HG02943 (cell line): ENCODE results near the gene NDUFA11.
A peak's percentile ranks its signal among the peaks of the same experiment; 100 is the strongest.

ENCODE experiments used
- ATAC-seq: cut with Tn5 transposase; IDR thresholded peaks from one replicate; pipeline ENCODE4 v1.9.1; 2021; ENCODE audit warnings: mild to moderate bottlenecking, low read depth, moderate library complexity; ENCODE audit not compliant: unreplicated experiment

The NDUFA11 gene

DNA sequence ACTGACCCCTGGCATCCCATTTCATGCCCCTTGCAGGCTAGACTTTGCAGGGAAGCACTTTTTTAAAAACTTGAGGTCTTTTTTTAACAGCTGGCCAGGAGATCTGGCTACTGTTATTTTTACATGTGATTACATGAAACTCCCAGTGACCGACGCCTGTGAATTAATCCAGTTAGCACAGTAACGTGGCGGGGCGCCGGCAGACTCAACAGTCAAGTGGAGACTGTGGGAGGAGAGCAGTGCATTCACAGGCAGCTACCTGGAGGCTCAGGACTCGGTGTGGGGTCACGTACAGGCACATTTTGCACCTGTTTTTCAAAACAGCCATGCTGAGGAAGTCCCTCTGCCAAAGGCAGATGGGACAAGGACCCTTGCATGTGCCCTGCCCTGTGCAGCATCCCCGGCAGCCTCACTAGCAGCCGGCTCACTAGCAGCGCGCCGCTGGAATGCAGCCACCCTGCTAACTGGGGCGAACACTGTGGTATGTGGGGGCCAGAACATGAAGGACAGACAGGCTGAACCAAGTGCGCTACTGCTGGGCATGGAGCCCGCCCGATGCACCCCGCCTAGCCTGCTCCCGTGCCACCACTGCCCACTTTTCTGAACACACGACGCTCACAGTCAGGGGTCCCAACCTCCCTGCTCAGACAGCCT lies 29.1 kb upstream of the NDUFA11 start:
- ATAC-seq, result no peak

DNA sequence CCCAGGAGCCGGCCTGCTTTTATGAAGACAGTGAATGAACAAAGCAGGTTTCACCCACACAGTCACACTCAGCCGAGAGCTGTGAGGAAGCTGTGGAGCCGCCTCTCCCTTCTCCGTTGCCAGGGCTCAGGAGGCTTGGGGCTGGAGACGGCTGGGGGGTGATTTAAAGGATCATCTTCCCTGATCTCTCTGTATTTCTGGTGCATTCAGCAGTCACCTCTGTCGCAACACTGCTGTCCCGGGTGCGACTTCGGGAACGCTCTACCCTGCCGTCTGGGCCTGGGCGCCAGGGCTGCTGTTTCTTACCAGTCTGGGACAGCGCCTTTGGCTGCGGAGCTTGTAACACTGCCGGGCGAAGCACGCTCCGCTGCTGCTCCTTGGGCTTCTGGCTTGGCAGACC lies 28.6 kb upstream of the NDUFA11 start:
- ATAC-seq, result no peak

DNA sequence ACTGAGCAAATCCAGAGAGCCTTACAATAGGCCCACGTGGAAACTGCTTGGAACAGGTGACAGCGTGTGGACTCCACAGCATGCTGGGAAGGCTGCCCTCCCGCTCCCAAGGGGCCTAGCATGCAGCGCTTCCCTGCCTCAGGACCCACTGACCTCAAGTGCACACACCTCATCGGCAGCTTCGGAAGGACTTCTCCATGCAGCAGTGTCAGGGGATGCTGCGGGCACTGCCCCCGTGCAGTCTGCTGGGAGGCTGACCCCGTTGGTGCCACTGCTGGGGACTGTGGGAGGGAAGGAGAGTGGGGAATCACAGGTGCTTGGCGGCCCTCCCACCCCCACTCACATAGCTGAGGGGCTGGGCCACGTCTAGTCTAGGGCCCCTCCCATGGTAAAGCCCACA lies 27.7 kb upstream of the NDUFA11 start:
- ATAC-seq, result no peak

DNA sequence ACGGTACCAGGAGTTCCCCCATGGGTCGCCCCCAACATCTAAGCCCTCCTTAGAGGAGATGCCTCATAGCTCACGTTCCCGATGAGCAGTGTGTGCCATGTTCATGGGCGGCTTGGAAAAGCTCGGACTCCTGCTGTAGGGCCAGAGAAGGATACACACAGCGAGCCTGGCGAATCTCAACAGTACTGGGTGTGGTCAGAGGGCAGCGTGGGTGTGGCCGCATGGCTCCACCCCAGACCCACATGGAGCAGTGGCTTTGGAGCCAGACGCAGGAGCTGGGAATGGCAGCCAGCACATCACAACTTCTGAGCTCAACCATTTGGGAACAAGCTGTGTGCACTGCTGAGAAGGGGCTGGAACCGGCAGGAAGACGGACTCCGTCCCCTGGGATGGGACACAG lies 26.0 kb upstream of the NDUFA11 start:
- no peak for ATAC-seq

DNA sequence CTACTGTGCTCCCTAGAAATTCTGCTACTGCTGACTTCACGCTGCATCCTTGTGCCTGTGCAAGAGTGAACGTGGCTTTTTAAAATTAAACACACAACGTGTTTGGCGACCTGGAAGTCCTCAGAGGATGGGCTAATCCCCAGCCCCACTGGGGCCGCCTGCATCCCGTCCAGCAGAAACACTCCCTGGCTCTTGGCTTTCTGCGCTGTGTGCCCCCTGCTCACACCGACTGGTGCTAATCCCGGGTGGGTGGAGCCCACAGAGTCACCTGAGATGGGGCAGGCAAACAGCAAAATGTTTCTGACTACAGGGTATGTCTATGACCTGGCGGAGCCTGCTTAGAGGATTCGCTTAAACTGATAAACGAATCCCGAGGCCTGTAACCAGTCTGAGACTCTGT lies 25.6 kb upstream of the NDUFA11 start:
- no peak for ATAC-seq

DNA sequence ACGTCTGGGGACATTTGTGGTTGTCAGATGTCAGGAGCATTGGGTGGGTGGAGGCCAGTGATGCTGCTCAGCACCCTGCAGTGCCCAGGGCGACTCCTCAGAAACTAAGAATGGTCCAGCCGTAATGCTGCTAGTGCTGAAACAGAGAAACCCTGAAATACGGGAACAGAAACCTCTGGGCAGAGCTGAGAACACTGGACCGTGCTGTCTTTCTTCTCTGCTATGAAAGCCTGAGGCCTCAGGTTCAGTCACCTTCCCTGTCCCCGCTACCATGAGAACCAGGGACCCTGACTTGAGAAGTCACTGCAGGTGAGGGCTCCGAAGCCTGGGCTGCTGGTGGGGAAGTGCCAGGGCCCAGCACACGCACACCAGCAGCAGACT lies 23.8 kb upstream of the NDUFA11 start:
- peak; percentile 71 for ATAC-seq

DNA sequence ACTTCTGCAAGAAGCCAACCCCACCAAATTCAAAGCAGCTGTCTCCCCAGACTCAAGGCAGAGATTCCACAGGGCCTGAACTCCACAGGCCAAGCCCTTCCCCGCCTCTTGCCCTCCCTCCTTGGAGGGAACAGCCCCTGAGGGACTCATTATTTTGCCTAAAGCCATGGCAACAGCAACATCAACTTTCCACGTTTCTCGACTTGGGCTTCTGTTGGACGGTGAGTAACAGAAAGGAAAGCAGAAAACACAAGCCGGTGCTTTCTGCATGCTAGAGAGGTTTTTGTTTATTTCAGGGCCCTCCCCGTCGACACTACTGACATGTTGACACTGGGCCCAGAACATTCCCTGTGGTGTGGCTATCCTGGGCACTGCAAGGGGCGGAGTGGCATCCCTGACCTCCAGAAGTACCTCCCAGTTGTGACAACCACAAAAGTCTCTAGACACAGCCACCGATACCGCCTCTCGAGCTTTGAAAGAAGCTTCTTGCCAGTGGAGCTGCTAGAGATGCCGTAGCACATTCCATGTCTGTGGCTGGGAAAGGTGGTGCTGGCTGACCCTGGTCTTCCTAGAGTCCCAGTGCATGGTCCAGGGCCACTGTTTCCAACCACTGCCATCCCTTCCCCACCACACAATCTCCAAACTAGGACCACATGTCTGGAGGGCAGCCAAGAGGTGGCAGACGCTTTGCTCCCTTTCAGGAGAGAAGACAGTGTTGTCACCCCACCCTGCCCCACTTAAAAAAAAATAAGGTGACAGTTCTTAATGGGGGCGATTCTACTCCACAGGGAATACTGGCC lies 23.3 kb upstream of the NDUFA11 start:
- no peak for ATAC-seq

DNA sequence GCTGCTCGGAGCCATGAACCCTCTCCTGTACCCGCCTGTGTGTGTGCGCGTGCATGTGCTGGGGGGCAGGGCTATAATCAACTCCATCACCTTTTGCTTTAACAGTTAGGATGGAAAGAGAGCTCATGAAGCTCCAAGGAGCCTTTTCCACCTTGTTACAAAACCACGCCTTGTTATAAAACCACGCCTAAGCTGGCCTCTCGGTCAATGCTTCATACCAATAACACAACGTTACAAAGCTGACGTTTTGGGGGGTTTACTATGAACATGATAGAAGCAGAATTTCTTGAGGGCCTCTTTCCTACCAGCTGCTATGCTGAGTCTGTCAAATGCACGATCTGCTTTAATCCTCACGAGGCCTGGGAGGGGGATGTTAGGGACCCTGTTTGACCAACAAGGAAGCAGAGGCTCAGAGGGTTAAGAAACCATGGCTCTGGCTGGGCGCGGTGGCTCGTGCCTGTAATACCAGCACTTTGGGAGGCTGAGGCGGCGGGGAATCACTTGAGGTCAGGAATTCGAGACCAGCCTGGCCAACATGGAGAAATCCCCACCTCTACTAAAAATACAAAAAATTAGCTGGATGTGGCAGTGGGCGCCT lies 22.3 kb upstream of the NDUFA11 start:
- ATAC-seq, result no peak

DNA sequence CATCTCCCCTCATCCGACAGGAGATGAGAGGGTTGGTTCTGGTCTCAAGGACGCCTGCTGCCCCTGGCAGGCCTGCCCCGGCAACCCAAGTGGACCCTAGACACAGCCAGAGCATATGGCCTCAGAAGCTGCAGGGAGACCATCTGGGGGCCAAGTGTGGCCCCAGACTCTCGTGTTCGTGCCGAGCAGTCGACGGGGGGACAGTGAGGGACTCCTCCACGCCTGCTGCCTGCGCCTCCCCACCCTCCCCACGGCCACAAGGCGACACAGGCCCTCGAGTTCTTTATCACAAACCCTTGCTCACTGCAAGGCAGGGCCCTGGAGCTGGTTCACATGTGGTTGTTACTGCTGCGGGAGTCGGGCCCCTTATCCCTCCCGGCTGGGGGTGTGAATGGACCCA lies 19.8 kb upstream of the NDUFA11 start:
- ATAC-seq, result no peak

DNA sequence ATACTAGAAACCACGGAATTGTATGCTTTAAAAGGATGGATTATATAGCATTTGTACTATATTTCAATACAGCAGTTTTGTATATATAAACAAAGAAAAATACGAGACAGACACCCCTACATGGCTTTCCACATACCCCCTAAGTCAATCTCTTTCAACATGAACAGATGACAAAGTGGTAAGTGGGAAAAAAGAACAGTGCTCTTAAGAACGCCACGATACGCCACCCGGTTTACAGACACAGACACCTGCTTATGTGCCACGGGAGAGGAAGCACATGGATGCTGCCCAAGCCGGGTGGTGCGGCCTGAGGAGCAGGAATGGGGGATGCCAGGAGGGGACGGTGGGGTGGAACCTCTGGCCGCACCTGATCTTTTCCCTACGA lies 18.6 kb upstream of the NDUFA11 start:
- ATAC-seq, result no peak

DNA sequence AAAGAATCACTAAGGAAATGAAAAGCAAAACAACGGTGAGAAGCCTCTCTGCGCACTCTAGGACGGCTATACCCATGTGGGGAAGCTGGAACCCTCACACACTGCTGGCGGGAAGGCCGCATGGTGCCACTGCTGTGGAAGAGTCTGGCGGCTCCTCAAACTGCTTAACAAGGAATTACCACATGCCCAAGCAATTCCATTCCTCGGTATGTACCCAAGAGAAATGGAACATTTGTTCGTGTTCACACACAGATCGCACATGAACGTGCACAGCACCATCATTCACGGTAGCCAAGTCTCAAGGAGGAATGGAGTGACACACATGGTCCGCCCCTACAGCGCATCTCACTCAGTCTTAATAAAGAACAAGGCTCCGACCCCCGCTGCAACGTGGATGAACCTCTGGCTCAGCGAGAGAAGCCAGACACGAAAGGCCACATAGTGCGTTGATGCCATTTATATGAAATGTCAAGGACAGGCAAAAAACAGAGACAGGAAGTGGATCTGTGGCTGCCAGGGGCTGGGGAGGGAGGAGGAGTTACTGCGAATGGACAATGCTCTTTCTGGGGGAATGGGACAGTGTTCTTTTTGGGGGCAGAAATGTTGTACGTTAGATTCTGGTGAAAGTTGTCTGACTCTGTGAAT lies 18.0 kb upstream of the NDUFA11 start:
- ATAC-seq, result no peak

DNA sequence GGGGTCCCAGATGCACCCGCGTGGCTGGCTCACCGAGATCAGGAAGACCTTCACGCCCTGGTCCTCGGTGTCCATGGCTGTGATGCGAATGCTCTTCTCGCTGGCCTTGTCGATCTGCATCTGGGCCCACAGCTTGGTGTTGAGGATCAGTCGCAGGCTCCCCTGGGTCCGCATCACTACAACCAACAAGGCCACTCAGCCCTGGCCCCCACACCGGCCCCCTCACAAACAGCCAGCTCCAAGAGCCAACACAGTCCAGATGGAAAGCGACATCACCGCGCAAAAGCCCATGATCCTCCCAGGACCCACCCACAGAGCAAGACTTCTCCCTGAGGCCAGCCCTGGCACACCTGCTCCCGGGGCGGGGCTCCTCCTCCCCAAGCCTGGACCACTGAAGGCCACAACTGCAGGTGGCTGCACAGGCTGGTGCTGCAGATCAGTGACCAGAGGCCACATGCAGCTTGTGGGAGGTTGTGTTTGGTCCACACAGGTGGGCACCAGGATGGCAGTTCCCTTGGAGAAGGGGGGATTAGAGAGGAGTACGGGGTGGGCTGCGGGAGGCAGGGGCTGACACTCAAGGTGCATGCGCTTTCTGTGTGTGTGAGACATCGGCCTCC lies 15.0 kb upstream of the NDUFA11 start:
- no peak for ATAC-seq

DNA sequence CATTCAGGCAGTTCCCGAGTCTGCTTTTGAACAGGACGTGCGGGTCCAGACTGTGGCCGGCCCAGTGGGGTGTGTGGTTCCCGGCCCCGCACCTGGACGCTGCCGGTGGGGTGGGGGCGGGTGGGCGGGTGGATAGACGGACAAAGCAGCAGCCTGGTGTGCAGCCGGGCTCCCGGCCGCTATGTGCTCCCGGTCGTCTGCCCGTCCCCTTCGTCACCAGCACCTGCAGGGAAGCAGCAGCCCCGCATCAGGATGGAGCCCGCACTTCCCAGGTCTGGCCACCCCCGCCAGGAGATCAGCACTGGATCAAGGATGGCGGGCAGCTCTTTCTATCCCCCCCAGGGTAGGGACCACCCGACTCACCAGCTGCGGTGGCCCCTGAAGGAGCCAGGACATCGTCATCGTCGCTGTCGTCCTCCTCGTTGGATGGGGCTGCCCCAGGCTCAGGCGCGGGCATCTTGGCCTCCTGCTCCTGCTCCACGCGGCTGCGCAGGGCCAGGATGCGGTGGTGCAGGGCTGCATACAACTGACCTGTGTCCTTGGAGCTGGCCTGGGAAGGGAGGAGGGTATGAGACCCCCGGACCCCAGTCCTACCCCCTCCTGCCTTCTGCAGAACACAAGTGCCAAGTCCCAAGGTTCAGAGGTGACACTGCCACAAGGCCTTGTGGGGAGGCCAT lies 14.0 kb upstream of the NDUFA11 start:
- no peak for ATAC-seq

DNA sequence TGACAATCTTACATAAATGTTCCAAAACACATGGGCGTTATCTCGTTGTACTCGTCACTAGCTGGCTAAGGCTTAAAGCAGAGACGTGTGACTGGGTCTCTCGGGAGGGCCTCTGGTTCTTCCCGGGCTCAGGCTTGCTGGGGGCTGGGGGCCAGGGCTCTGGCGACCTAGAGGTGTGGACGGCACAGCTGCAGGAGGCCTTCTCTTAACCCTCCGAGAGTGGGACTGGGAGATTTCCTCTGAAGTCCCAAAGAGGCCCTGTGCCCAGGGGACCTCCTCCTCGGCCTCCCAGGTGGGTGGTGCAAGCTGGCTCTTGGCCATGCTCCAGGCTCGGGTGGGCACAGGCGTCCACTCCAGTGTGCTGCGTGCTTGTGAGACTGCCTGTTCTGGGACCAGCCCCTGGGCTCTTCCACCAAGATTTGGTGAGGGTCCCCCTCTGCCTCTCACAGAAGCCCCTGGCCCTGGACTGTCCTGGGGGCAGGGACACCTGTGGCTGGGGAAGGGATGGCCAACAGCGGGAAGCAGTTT lies 12.7 kb upstream of the NDUFA11 start:
- ATAC-seq, result no peak

DNA sequence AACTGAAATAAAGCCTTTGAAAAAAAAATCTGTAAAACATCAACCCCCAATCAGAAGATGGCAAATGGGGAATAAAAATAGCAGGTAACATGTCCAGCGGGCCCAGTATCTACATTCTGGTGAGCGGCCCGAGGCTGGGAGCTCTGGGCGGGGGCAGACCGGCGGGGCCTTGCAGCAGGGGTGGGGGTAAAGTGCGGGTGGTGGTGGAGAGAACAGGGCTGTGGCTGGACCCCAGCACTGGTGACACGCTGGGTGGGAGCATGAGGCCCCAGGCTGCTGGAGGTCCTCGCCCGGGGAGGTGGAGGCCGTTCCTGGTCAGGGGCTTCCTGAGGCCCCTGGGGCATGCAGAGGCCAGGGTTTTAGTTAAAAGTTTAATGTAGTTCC lies 12.2 kb upstream of the NDUFA11 start:
- no peak for ATAC-seq

DNA sequence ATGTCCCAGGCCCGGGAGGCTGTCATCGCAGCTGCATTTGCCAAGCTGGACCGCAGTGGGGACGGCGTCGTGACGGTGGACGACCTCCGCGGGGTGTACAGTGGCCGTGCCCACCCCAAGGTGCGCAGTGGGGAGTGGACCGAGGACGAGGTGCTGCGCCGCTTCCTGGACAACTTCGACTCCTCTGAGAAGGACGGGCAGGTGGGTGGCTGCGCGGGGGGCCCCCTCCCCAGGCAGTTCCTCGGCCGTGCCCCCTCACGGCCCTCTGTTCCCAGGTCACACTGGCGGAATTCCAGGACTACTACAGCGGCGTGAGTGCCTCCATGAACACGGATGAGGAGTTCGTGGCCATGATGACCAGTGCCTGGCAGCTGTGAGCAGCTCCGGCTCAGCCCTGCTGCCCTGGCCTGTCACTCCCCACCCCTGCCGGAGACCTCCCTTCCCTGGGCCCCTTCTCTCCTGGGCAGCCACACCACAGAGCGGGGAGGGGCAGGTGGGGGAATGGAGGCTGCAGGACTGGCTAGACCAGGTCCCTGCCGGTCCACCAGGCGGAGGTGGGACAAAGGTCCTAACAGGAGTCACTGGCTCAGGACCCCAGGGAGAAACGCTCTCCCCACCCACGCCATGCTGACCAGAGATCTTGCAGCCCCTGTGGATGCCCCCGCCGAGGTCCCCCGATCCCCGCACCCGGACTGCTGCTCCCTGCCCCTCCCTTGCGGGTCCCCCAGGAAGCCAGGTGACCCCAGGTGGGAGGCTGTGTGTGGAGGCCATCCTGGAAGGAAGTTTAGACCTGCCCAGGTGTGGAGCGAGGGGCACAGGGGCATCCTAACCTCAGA lies 11.6 kb upstream of the NDUFA11 start:
- no peak for ATAC-seq

DNA sequence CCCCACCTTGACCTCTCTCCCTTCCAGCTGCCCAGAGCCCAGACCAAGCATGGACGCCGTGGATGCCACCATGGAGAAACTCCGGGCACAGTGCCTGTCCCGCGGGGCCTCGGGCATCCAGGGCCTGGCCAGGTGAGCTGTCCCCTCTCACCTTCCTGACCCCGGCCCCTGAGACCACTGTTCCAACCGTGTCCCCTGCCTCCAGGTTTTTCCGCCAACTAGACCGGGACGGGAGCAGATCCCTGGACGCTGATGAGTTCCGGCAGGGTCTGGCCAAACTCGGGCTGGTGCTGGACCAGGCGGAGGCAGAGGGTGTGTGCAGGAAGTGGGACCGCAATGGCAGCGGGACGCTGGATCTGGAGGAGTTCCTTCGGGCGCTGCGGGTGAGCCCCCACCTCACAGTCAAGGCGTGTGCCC lies 10.8 kb upstream of the NDUFA11 start:
- no peak for ATAC-seq

DNA sequence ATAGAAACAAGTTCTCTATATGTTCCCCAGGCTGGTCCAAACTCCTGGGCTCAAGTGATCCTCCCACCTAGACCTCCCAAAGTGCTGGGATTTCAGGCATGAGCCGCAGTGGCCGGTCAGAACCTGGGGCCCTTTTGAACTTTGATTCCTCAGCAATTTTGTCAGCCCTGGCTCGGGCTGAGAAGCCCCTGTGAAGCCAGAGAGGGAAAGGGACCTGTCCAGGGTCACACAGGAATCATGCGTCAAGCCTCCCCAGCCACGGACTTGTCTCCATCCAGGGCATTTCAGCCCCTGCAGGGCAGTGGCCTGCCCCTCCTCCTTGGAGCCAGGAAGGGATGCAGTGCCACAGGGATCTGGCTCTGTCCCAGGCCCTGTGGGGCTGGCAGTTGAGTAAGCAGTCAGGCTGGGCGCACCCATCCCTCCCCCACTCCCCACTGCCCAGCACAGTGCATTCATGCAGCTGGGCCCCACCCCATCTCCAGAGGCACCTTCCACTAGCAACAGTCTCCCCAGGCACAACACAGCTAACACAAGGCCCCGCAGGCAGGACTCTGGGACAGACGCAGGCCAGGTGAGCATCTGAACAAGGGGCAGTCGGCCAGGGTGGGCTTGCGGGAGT lies 10.3 kb upstream of the NDUFA11 start, which contains the start of gene CAPS:
TSS of gene CAPS (plus strand) at position 516 of the 619 bp plus-strand sequence. CDS start 153 bp downstream, outside the sequence.
- ATAC-seq, result no peak

DNA sequence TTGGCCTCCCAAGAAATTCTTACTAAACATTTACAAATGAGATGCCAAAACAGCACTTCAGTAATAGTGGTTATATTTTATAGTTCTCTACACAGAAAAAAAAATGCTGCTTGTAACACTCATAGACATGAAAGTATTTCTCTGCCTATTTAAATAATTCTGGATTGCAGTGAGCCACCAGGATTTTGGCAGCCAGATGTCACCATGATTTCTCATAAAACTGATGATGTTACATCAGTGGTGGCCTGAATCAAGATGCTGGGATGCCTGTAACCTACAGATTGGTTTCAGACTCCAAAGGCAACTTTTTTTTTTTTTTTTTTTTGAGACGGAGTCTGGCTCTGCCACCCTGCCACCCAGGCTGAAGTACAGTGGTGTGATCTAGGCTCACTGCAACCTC lies 7.8 kb upstream of the NDUFA11 start:
- no peak for ATAC-seq
